Islet of Langerhans (tissue), 1 donor: ENCODE data around the gene SERPIND1.
"Not testable (repeated sequence)": the region's sequence is repeated elsewhere in the genome, so short reads cannot be mapped to it uniquely, and the experiment has no call there.

Experiments used
- FAIRE-seq: peaks from one replicate; lab custom pipeline; 2011; peaks lifted over from hg19 to GRCh38; lab: Jason Lieb, UNC

SERPIND1 gene

GRCh38 chr22:20748082-20748481 is 25.8 kb upstream of the SERPIND1 start:
- no peak for FAIRE-seq

- FAIRE-seq, result no peak
Measured at GRCh38 chr22:20748731-20749428, 25.0 kb upstream of the SERPIND1 start.

GRCh38 chr22:20749453-20749852 is 24.5 kb upstream of the SERPIND1 start:
- FAIRE-seq, result no peak

- no peak for FAIRE-seq
Measured at GRCh38 chr22:20750461-20751184, 23.3 kb upstream of the SERPIND1 start.

DNA sequence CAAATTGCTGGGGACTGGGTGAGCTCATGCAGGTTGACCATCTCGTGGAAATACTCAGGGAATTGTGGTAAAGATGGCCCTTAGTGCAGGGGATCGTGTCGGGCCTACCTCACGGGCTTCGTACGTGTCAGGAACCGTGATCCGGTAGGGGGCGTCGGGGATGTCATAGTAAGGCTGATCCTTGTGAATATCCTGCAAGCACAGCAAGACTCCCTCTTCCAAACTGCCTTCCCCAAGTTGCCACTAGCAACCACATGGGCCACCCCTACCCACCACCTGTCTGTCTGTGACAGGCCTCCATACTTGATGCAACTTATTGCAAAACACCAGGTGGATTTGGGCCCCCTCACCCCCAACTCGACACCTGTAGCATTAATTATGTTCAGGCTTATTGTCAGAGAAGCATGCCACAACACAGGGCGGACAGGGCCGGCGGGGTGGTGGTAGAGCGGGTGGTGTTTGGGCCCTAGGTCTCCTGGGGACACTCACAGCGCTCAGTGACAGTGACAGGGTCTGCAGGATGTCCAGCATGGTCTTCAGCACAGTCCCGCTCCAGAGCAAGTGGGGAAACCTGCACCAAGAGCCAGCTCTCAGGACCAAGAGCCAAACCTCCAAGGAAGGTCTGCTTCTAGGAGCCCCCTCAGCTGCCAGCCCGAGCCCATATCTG is 22.6 kb upstream of the SERPIND1 start:
- FAIRE-seq, result no peak

DNA sequence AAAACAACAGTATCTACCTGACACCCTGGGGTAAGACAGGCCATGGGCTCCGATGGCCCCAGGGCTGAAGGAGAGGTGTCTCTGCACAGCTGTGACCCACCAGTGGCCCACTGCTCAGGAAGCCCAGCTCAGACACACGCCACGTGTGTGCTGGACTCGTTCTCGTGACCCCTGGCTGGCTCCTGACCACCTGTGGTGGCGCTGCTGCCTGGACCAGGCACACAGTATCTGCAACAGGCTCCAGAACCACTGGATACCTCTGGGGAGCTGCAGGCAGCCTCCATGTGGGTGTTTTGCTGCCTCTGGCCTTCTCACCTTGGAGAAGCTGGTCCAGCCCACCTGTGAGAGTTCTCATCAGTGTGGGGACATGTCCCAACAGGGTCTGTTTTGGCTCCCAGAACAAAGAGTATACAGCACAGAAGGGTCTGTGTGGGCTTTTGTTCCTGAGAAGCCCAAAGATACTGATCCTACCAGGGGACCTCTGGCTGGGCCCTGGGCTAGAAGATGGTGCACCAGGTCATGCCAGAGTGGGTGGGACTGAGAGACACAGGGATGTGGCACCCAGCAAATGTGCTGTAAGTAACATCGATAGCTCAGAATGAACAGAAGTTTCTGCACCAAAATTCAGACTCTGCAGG is 21.7 kb upstream of the SERPIND1 start:
- FAIRE-seq, result no peak

DNA sequence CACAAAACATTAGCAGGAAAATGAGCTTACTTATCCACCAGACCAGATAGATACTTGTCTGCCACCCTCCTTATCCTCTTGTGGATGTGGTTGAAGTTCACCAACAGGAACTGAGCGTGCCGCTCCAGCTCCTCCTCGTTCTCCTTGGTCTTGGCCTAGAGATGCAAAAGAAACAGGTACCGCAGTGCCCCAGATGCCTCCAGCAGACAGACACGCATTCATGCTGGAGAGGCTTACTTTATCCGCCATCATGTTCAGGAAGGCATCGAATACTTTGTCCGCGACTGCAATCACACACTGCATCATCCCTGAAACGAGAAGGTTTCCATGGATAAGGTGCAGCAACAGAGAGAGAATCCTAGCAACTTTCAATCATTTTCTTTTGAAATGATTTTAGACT is 21.0 kb upstream of the SERPIND1 start:
- no peak for FAIRE-seq

DNA sequence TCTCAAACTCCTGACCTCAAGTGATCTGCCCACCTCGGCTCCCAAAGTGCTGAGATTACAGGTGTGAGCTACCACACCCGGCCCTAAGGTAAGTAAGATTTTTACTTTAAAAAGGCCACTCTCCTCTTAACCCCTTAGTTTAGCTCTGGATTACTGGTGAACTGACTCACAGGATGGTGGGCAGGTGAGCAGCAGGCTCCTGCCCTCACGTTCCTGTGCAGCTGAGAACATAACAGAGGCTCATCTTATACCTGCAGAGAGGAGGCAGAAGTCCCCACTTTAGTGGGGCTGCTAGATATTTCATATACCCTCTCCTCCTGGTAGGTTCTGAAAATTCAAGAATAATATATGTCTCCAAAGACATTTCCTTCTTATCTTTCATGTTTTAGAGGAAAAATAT is 17.1 kb upstream of the SERPIND1 start:
- no peak for FAIRE-seq

GRCh38 chr22:20758688-20759087 is 15.2 kb upstream of the SERPIND1 start:
- no peak for FAIRE-seq

- no peak for FAIRE-seq
Measured at GRCh38 chr22:20760084-20760483, 13.8 kb upstream of the SERPIND1 start.

DNA sequence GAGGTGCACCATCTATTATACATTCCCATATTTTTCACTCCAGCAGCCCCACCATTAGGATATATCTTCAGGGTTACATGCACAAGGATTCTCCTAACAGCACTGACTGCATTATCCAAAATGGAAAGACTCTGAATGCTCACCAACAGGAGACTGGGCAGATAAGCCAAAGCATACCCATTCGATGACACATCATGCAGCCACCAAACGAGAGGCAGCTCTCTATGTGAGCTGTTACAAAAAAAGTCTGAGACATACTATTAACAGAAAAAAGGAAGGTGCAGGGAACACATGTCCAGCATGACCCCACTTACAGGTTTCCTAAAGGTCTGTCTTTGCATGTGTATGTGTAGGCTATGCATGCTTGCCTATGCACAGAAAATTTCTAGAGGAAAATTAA is 12.4 kb upstream of the SERPIND1 start:
- no peak for FAIRE-seq

- no peak for FAIRE-seq
Measured at GRCh38 chr22:20762233-20762796, 11.6 kb upstream of the SERPIND1 start.

- FAIRE-seq, result no peak
Measured at GRCh38 chr22:20763630-20764470, 10.1 kb upstream of the SERPIND1 start.

GRCh38 chr22:20764471-20764720 is 9.5 kb upstream of the SERPIND1 start:
- no peak for FAIRE-seq

DNA sequence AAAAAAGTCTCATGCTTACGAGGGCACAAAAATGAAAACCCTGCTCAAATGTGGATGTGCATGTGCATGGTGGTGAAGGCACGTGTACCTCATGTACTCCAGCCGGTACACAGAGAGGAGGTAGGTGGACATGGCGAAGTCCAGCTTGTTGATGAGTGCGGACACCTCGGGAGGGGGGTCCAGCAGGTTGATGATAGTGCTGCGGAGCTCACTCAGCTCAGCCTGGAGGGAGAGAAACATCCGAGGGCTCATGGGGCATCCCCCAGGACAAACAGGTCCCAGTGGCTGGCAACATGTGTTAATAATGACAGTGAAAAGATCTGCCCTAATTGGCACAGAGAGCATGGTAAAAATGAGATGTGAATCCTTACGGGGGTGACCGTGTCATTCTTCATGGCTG is 9.2 kb upstream of the SERPIND1 start:
- FAIRE-seq, result no peak

- no peak for FAIRE-seq
Measured at GRCh38 chr22:20765938-20766337, 8.0 kb upstream of the SERPIND1 start.

DNA sequence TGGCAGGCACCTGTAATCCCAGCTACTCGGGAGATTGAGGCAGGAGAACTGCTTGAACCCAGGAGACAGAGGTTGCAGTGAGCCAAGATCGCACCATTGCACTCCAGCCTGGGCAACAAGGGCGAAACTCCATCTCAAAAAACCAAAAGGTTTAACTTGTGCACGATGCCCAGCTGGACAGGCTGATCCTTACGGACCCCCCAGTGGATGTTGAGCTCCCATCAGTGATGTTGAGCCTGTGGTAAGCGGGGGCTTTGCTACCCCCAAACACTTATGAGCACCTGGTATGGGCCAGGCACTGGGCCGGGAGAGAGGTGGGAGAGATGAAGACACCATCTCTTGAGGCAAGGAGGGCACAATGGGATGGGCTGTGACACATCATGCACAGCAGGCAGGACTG is 7.4 kb upstream of the SERPIND1 start:
- no peak for FAIRE-seq

DNA sequence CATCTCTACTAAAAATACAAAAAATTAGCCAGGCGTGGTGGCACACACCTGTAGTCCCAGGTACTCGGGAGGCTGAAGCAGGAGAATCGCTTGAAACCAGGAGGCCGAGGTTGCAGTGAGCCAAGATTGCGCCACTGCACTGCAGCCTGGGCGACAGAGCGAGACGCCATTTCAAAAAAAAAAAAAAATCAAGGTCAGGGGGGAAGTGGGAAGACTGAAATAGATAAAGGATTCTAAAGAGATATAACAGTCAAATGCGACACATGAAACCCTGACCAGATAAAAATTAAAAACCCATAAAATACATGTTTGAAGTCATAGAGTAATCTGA is 4.5 kb upstream of the SERPIND1 start:
- not testable (repeated sequence) for FAIRE-seq

DNA sequence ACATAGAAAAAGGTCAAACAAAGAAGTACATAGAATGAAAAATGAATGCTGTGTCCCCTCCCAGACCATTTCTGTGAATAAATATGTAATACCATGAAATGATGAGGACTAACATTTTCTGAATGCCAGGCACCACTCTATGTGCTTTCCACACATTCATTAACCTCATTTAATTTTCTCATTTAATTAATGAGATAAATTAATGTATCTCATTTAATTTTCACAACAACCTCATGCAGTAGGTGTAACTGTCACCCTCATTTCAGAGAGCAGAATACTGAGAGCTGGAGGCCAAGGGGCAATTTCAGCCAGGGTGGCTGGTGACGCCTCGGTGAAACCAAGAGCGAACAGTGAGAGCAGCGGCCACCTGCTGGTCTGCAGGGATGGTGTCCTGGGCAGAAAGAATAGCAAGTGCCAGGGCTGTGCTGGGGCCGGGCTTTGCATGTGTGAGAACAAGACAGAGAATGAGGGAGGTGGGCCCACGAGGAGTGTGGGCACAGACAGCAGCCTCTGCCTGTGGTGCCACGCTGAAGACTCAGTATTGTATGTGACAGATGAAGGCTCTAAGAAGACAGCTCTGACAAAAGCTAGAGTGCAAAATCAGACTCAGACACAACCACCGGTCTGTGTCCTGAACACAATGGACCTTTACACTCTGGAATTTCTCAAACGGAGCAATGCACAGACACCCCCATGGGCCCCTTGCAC is 1.8 kb upstream of the SERPIND1 start:
- no peak for FAIRE-seq

- FAIRE-seq, result no peak
Measured at GRCh38 chr22:20774882-20775281, 969 bp downstream of the SERPIND1 start.

DNA sequence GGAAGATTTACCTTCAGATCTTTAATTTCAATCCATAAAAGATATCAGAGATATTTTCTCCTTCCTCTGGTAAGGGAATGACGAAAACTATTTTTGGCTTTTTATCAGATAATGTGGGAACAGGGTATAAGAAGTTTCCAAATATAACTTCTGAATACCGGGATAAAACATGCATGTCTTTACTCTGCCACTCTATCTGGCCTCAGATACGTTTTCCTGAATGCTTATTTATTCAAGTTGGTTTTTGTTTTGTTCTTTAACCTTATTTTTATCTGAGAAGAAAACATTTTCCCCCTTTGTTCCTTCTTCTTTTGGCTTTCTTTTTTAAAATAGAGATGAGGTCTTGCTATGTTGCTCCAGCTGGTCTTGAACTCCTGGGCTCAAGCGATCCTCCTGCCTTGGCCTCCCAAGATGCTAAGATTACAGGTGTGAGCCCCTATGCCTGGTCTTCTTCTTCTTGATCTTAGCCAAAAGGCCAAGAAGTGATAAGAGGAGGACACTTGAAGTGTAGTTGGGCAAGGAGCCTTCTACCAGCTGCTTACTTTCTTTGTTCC is 1.5 kb downstream of the SERPIND1 start:
- no peak for FAIRE-seq
